ENCODE results near the gene LRP1B. TPM values are rescaled to one million over a fixed set of nuclear protein-coding genes. Genes with fewer than 3 reads are reported as not detected.

Gene LRP1B
- total RNA-seq, 1 experiment from 2014 or later, result 0.52 TPM

GRCh38 chr2:140457483-140457882 is 1673.3 kb downstream of the LRP1B start:
- H3K36me3 Mint-ChIP-seq, result no peaks in the 10 kb centered on the region

More at GRCh38 chr2:140457483-140457882, 1673.3 kb downstream of the LRP1B start:
- POLR2A ChIA-PET, result no interaction called here
- DNase-seq (ENCODE audit: low spot score) (no peak), ATAC-seq (no peak)
- no peaks in the 10 kb centered on the region for H3K4me1 Mint-ChIP-seq
- H3K27ac Mint-ChIP-seq, result no peak overlapping the region
- no peak overlapping the region for H3K4me3 Mint-ChIP-seq
- CTCF ChIA-PET, result no interaction called here
- no peaks in the 10 kb centered on the region for H3K9me3 Mint-ChIP-seq
- no peak for TF ChIP-seq SP1 (CRISPR knock-in tag; conservative IDR thresholded peaks at IDR 0.05)
- no peak for TF ChIP-seq STAT6 (CRISPR knock-in tag; conservative IDR thresholded peaks at IDR 0.05; ENCODE audit: low read depth)
- TF ChIP-seq ZNF263 (CRISPR knock-in tag; IDR thresholded peaks at IDR 0.05; ENCODE audit: low read depth), result no peak
- TF ChIP-seq ZNF138 (CRISPR knock-in tag; conservative IDR thresholded peaks at IDR 0.05), result no peak
- no peak for TF ChIP-seq NR1H2 (CRISPR knock-in tag; IDR thresholded peaks at IDR 0.05)
- TF ChIP-seq GTF2I (CRISPR knock-in tag; conservative IDR thresholded peaks at IDR 0.05), result no peak
- TF ChIP-seq HMGA2 (CRISPR knock-in tag; IDR thresholded peaks at IDR 0.05), result no peak
- TF ChIP-seq PRDM15 (CRISPR knock-in tag; IDR thresholded peaks at IDR 0.05), result no peak
- TF ChIP-seq CBFB (CRISPR knock-in tag; IDR thresholded peaks at IDR 0.05; ENCODE audit: low read depth), result no peak
- no peak for TF ChIP-seq CTCF (IDR thresholded peaks at IDR 0.05)
- TF ChIP-seq ZNF219 (CRISPR knock-in tag; IDR thresholded peaks at IDR 0.05; ENCODE audit: borderline replicate concordance), result no peak
- no peak for TF ChIP-seq IRF1 (CRISPR knock-in tag; IDR thresholded peaks at IDR 0.05)
- TF ChIP-seq NR3C1 (CRISPR knock-in tag; conservative IDR thresholded peaks at IDR 0.05; ENCODE audit: low read depth), result no peak
- no peak for TF ChIP-seq SOX15 (CRISPR knock-in tag; IDR thresholded peaks at IDR 0.05)
- TF ChIP-seq RORB (CRISPR knock-in tag; IDR thresholded peaks at IDR 0.05), result no peak
- no peak for TF ChIP-seq USF2 (CRISPR knock-in tag; IDR thresholded peaks at IDR 0.05)
- TF ChIP-seq ZNF416 (CRISPR knock-in tag; IDR thresholded peaks at IDR 0.05), result no peak
- no peaks in the 10 kb centered on the region for H3K27me3 Mint-ChIP-seq (ENCODE audit: low read depth)

Measured in WTC11 (cell line).